ENCODE measurements around the gene EIF2B1.
A peak's percentile ranks its signal among the peaks of the same experiment; 100 is the strongest.
"Not testable (repeated sequence)": the region's sequence is repeated elsewhere in the genome, so short reads cannot be mapped to it uniquely, and the experiment has no call there.

The EIF2B1 gene

DNA sequence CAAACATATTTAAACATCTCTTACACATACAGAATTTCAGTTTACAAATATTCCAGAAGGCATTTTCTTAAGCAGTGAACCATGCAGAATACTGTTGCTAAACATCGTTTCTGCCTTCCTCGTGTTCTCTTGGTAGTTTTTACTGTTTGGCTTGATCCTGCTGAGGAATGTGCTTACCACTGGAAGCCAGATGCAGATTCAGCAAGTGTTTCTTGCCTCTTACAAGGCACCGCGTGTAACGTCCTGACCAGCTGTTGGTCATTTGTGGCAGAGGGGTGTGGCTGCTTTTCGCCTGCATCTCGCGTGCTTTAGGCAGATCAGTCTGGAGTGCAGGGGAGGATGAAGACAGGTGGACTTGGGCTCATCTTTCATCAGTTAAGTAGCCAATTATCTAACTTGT is 12.4 kb downstream of the EIF2B1 start:
- Histone ChIP-seq H3K27me3 (ENCODE audit: control insufficient read depth in 2 of 2, insufficient read depth in 2 of 2, low read length in 2 of 2) (no peaks in the 10 kb centered on the region), H3K4me1 (ENCODE audit: control insufficient read depth in 2 of 2, insufficient read depth in 2 of 2, low read length in 2 of 2) (no peaks in the 10 kb centered on the region), H3K9ac (ENCODE audit: low read depth in 1 of 2, low read length in 2 of 2) (no peak overlapping the region), H3K4me3 (ENCODE audit: low read length in 2 of 2) (no peak overlapping the region), H3K9me3 (ENCODE audit: control insufficient read depth in 2 of 2, low read length in 2 of 2) (no peaks in the 10 kb centered on the region), H3K27ac (ENCODE audit: low read depth in 2 of 2, low read length in 2 of 2) (no peak overlapping the region), H3K36me3 (ENCODE audit: control insufficient read depth in 2 of 2, insufficient read depth in 2 of 2, low read length in 2 of 2) (peaks cover 59 to 73% of the 10 kb centered on the region in 2 donors)

DNA sequence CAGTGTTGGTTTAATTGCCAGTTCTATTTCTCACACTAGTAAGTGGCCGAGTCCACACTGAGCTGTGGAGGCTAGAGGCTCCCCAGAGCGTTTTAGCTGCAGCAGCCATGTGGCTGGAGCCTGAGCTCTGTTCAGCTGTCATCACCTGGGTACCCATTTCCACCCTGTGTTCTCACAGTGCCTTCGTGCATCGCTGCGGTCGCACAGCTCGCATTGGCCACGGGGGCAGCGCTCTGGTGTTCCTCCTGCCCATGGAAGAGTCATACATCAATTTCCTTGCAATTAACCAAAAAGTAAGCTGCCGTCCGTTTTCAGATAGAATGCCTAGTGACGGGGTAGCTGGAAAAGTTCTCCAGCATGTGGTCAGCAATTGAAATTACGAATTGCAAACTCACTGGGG is 15.9 kb downstream of the EIF2B1 start:
- H3K4me3 ChIP-seq (ENCODE audit: low read length in 2 of 2) = no peak overlapping the region
- no peaks in the 10 kb centered on the region for H3K27me3 ChIP-seq (ENCODE audit: control insufficient read depth in 2 of 2, insufficient read depth in 2 of 2, low read length in 2 of 2)
- no peak overlapping the region for H3K9ac ChIP-seq (ENCODE audit: low read depth in 1 of 2, low read length in 2 of 2)
- H3K27ac ChIP-seq (ENCODE audit: low read depth in 2 of 2, low read length in 2 of 2) = no peak overlapping the region
- H3K36me3 ChIP-seq (ENCODE audit: control insufficient read depth in 2 of 2, insufficient read depth in 2 of 2, low read length in 2 of 2) = peaks cover 73 to 83% of the 10 kb centered on the region in 2 donors
- no peaks in the 10 kb centered on the region for H3K9me3 ChIP-seq (ENCODE audit: control insufficient read depth in 2 of 2, low read length in 2 of 2)
- H3K4me1 ChIP-seq (ENCODE audit: control insufficient read depth in 2 of 2, insufficient read depth in 2 of 2, low read length in 2 of 2) = no peaks in the 10 kb centered on the region

DNA sequence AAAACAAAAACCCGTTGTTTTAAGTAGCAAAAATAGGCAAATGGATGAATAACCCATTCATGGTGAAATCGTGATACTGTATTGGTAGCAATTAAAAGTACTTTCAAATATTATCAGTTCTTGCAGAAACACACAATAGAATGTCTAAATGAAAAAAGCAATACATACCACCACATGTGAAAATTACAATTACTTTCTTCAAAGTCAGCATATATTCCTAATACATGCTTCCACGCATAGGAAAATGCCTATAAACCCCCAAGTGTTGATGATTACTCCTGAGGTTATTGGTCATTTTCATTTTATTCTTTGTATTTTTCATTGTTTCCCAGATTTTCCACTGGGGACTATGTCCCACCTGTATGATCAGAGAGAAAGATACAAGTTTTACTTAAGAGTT is 16.3 kb downstream of the EIF2B1 start:
- Histone ChIP-seq H3K9me3 (ENCODE audit: control insufficient read depth in 2 of 2, low read length in 2 of 2) (no peaks in the 10 kb centered on the region), H3K4me3 (ENCODE audit: low read length in 2 of 2) (no peak overlapping the region), H3K27ac (ENCODE audit: low read depth in 2 of 2, low read length in 2 of 2) (no peak overlapping the region), H3K36me3 (ENCODE audit: control insufficient read depth in 2 of 2, insufficient read depth in 2 of 2, low read length in 2 of 2) (peaks cover 74 to 83% of the 10 kb centered on the region in 2 donors), H3K27me3 (ENCODE audit: control insufficient read depth in 2 of 2, insufficient read depth in 2 of 2, low read length in 2 of 2) (no peaks in the 10 kb centered on the region), H3K4me1 (ENCODE audit: control insufficient read depth in 2 of 2, insufficient read depth in 2 of 2, low read length in 2 of 2) (no peaks in the 10 kb centered on the region), H3K9ac (ENCODE audit: low read depth in 1 of 2, low read length in 2 of 2) (no peak overlapping the region)

DNA sequence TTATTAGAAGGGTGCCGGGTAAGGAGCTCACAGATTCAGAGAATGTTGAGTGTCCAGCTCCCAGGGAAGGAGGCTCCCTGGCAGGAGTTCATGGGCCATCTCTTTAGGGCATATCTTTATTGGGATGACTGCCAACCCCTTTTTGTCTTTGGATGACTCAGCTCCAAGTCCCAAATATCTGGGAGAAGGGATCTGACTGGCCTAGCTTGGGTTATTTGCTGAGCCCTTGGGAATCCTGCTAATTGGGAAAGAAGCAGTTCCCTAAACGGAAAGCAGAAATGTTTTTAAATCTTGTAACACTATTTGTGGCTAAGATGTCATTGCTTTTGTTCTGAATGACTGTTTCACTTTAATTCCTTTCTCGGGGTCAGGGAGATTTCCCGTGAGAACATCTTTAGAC is 19.0 kb downstream of the EIF2B1 start:
- Histone ChIP-seq H3K9me3 (ENCODE audit: control insufficient read depth in 2 of 2, low read length in 2 of 2) (no peaks in the 10 kb centered on the region), H3K27me3 (ENCODE audit: control insufficient read depth in 2 of 2, insufficient read depth in 2 of 2, low read length in 2 of 2) (no peaks in the 10 kb centered on the region), H3K36me3 (ENCODE audit: control insufficient read depth in 2 of 2, insufficient read depth in 2 of 2, low read length in 2 of 2) (peaks cover 76 to 82% of the 10 kb centered on the region in 2 donors), H3K27ac (ENCODE audit: low read depth in 2 of 2, low read length in 2 of 2) (no peak overlapping the region), H3K4me3 (ENCODE audit: low read length in 2 of 2) (no peak overlapping the region), H3K9ac (ENCODE audit: low read depth in 1 of 2, low read length in 2 of 2) (no peak overlapping the region), H3K4me1 (ENCODE audit: control insufficient read depth in 2 of 2, insufficient read depth in 2 of 2, low read length in 2 of 2) (no peaks in the 10 kb centered on the region)

DNA sequence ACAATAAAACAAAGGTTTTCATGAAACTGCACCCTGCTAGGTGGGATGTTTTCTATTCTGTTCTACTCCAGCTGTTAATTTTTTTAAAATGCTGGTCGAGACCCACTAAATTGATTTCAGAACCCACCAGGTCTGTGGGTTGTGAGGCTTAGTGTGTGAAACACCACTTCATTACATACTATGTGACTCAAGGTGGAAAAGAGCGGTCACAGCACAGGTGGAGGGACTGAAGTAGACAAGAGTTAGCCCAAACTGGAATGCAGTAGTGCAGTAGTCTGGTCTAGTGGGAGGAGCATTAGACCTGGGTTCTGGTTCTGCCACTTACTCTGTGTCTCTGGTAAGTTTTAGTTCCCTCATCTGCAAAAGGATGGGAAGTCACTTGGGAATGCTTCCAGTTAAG is 19.4 kb downstream of the EIF2B1 start:
- Histone ChIP-seq H3K4me1 (ENCODE audit: control insufficient read depth in 2 of 2, insufficient read depth in 2 of 2, low read length in 2 of 2) (no peaks in the 10 kb centered on the region), H3K9ac (ENCODE audit: low read depth in 1 of 2, low read length in 2 of 2) (no peak overlapping the region), H3K27ac (ENCODE audit: low read depth in 2 of 2, low read length in 2 of 2) (no peak overlapping the region), H3K27me3 (ENCODE audit: control insufficient read depth in 2 of 2, insufficient read depth in 2 of 2, low read length in 2 of 2) (no peaks in the 10 kb centered on the region), H3K9me3 (ENCODE audit: control insufficient read depth in 2 of 2, low read length in 2 of 2) (no peaks in the 10 kb centered on the region), H3K36me3 (ENCODE audit: control insufficient read depth in 2 of 2, insufficient read depth in 2 of 2, low read length in 2 of 2) (peaks cover 79 to 82% of the 10 kb centered on the region in 2 donors), H3K4me3 (ENCODE audit: low read length in 2 of 2) (no peak overlapping the region)

DNA sequence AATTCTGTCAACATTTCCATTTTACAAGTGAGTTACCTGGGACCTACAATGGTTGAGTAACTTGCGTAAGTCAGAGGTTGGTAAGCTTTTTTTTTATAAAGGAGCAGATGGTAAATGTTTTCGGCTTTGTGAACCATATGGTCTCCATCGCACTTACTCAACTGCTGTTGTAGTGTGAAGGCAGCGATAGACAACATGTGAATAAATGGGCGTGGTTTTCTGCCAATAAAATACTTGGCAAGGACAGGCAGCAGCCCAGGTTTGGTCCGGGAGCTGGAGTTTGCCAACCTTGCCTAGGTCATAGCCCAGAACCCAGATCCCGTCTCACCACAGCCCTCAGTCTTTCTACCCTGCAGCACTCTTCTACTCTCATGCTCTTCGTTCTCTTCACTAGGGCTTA is 25.3 kb downstream of the EIF2B1 start:
- Histone ChIP-seq H3K36me3 (ENCODE audit: control insufficient read depth in 2 of 2, insufficient read depth in 2 of 2, low read length in 2 of 2) (peaks cover 54 to 73% of the 10 kb centered on the region in 2 donors), H3K9me3 (ENCODE audit: control insufficient read depth in 2 of 2, low read length in 2 of 2) (no peaks in the 10 kb centered on the region), H3K27ac (ENCODE audit: low read depth in 2 of 2, low read length in 2 of 2) (no peak overlapping the region), H3K9ac (ENCODE audit: low read depth in 1 of 2, low read length in 2 of 2) (no peak overlapping the region), H3K4me3 (ENCODE audit: low read length in 2 of 2) (no peak overlapping the region), H3K4me1 (ENCODE audit: control insufficient read depth in 2 of 2, insufficient read depth in 2 of 2, low read length in 2 of 2) (peaks cover 0 to under 1% of the 10 kb centered on the region in 2 donors), H3K27me3 (ENCODE audit: control insufficient read depth in 2 of 2, insufficient read depth in 2 of 2, low read length in 2 of 2) (no peaks in the 10 kb centered on the region)

DNA sequence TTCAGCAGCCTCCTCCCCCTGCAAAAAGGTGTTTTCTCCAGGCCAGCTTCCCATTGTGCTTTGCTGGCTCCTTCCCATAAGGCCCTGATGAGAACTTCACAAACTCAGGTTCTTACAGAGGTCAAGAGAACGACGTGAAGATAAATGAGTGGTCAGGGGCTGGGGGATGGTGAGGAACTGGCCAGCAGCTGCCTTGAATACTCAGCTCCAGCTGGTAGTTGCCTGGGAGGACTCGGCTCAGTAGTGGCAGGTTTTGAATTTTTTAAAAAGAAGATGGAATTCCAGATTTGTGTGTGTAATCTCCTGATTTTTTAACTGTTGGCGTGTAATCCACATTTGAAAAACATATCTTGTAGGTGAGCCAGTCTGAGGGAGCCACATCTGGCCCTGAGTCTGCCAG is 25.7 kb downstream of the EIF2B1 start:
- Histone ChIP-seq H3K36me3 (ENCODE audit: control insufficient read depth in 2 of 2, insufficient read depth in 2 of 2, low read length in 2 of 2) (peaks cover 50 to 68% of the 10 kb centered on the region in 2 donors), H3K4me1 (ENCODE audit: control insufficient read depth in 2 of 2, insufficient read depth in 2 of 2, low read length in 2 of 2) (peaks cover 4% of the 10 kb centered on the region in 2 donors), H3K27ac (ENCODE audit: low read depth in 2 of 2, low read length in 2 of 2) (peak overlapping the region; percentile 2 to 18)

DNA sequence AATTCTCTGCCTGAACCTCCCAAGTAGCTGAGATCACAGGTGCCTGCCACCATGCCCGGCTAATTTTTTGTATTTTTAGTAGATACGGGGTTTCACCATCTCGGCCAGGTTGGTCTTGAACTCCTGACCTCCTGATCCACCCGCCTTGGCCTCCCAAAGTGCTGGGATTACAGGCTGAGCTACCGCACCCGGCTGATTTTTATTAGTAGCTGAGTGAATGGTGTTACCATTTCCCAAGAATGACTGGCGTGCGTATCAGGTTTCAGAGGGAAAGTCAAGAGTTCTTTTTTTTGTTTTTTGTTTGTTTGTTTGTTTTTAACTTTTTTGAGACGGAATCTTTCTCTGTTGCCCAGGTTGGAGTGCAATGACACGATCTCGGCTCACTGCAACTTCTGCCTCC is 30.0 kb downstream of the EIF2B1 start:
- H3K9me3 ChIP-seq (ENCODE audit: control insufficient read depth in 2 of 2, low read length in 2 of 2); H3K4me1 ChIP-seq (ENCODE audit: control insufficient read depth in 2 of 2, insufficient read depth in 2 of 2, low read length in 2 of 2); H3K9ac ChIP-seq (ENCODE audit: low read depth in 1 of 2, low read length in 2 of 2); H3K27ac ChIP-seq (ENCODE audit: low read depth in 2 of 2, low read length in 2 of 2); H3K27me3 ChIP-seq (ENCODE audit: control insufficient read depth in 2 of 2, insufficient read depth in 2 of 2, low read length in 2 of 2); H3K4me3 ChIP-seq (ENCODE audit: low read length in 2 of 2): not testable (repeated sequence)
- peaks cover 18 to 32% of the 10 kb centered on the region in 2 donors for H3K36me3 ChIP-seq (ENCODE audit: control insufficient read depth in 2 of 2, insufficient read depth in 2 of 2, low read length in 2 of 2)

More for the DNA sequence above, 25.7 kb downstream of the EIF2B1 start:
- H3K9ac ChIP-seq (ENCODE audit: low read depth in 1 of 2, low read length in 2 of 2) = no peak overlapping the region
- H3K9me3 ChIP-seq (ENCODE audit: control insufficient read depth in 2 of 2, low read length in 2 of 2) = no peaks in the 10 kb centered on the region
- no peak overlapping the region for H3K4me3 ChIP-seq (ENCODE audit: low read length in 2 of 2)
- H3K27me3 ChIP-seq (ENCODE audit: control insufficient read depth in 2 of 2, insufficient read depth in 2 of 2, low read length in 2 of 2) = no peaks in the 10 kb centered on the region

DNA sequence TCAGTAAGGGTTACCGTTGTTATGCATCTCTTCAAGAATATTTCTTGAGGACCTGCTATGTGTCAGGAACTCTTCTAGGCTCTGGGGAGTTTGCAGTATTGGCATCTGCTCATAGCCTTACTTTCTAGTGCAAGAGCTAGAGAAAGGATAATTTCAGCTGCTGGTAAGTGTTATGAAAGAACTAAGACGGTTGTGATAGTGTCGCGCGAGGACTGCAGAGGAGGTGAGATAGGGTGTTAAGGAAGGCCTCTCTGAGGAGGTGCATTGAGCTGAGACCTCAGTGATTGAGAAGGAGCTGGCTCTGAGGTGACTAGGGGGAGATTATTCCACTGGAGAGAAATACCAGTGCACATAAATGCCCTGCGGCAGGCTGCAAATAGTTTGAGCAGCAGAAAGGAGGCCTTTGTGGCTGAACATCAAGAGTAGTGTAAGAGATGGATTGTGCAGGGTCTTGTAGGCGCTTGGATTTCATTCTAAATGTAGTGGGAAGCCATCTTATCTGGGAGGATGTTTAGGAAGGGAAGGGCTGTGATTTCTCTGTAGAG is 30.8 kb downstream of the EIF2B1 start:
- Histone ChIP-seq H3K27me3 (ENCODE audit: control insufficient read depth in 2 of 2, insufficient read depth in 2 of 2, low read length in 2 of 2) (no peaks in the 10 kb centered on the region), H3K4me1 (ENCODE audit: control insufficient read depth in 2 of 2, insufficient read depth in 2 of 2, low read length in 2 of 2) (peaks cover 6 to 8% of the 10 kb centered on the region in 2 donors), H3K9me3 (ENCODE audit: control insufficient read depth in 2 of 2, low read length in 2 of 2) (no peaks in the 10 kb centered on the region), H3K4me3 (ENCODE audit: low read length in 2 of 2) (peak overlapping the region; percentile 88 to 93), H3K27ac (ENCODE audit: low read depth in 2 of 2, low read length in 2 of 2) (no peak overlapping the region), H3K36me3 (ENCODE audit: control insufficient read depth in 2 of 2, insufficient read depth in 2 of 2, low read length in 2 of 2) (peaks cover 17 to 24% of the 10 kb centered on the region in 2 donors), H3K9ac (ENCODE audit: low read depth in 1 of 2, low read length in 2 of 2) (peak overlapping the region; percentile 87 to 94)

DNA sequence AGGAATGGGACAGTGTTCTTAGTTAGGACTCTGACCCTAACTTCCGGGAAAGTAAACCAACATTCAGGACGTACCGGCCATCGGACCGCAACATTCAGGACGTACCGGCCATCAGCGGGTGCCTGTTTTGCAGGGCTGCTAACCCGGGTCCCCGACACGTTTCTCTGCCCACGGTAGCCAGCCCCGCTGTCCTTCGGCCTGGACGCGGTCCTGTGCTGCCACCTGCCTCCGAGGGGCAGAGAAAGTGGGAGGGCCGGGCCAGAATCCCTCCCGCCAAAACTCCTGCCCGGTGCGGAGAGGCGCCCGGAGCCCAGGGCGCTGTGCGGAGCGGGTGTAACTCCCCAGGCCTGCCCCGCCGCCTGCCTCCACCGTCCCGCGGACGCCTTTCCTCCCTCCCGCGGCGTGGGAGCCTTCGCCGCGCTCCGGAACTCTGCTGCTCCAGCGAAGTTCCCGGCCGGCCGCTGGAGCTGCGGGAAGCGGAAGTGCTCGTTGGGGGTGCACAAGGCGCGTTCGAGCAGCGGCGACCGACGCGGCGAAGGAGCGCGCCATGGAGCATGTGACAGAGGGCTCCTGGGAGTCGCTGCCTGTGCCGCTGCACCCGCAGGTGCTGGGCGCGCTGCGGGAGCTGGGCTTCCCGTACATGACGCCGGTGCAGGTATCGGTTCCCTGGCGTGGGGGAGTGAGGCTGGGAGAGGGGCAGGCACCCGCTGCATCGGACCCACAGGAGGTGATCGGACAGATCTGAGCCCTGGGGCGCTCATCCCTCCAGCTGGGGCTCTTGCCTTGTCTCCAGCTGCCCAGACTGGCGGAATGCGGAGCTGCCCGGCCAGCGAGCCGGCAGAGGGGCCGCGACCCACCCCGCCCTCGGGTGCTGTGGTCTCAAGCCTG is 31.6 kb downstream of the EIF2B1 start, which contains the start of gene DDX55:
DDX55 (plus strand) TSS at position 498 of the 888 bp plus-strand sequence; CDS start at position 548, 50 bp downstream.
- H3K27me3 ChIP-seq (ENCODE audit: control insufficient read depth in 2 of 2, insufficient read depth in 2 of 2, low read length in 2 of 2) = no peaks in the 10 kb centered on the region
- H3K9ac ChIP-seq (ENCODE audit: low read depth in 1 of 2, low read length in 2 of 2) = peak within 1 kb of the TSS; percentile 87 to 94
- H3K27ac ChIP-seq (ENCODE audit: low read depth in 2 of 2, low read length in 2 of 2) = peak within 1 kb of the TSS; percentile 78 to 91
- peak within 1 kb of the TSS; percentile 88 to 93 for H3K4me3 ChIP-seq (ENCODE audit: low read length in 2 of 2)
- H3K36me3 ChIP-seq (ENCODE audit: control insufficient read depth in 2 of 2, insufficient read depth in 2 of 2, low read length in 2 of 2) = peaks cover 16 to 23% of the 10 kb centered on the region in 2 donors
- no peaks in the 10 kb centered on the region for H3K9me3 ChIP-seq (ENCODE audit: control insufficient read depth in 2 of 2, low read length in 2 of 2)
- peaks cover 6 to 8% of the 10 kb centered on the region in 2 donors for H3K4me1 ChIP-seq (ENCODE audit: control insufficient read depth in 2 of 2, insufficient read depth in 2 of 2, low read length in 2 of 2)

Measured in mucosa of rectum (tissue), 2 donors.